ENCODE measurements around the gene ST3GAL6. TPM values are rescaled to one million over a fixed set of nuclear protein-coding genes. Genes with fewer than 3 reads are reported as not detected.

Gene ST3GAL6
- total and polyA plus RNA-seq, 2 of the 8 experiments (the other 6 are each of a cell fraction or from before 2014, with no cell fraction given): 3.3 to 6.1 TPM

DNA sequence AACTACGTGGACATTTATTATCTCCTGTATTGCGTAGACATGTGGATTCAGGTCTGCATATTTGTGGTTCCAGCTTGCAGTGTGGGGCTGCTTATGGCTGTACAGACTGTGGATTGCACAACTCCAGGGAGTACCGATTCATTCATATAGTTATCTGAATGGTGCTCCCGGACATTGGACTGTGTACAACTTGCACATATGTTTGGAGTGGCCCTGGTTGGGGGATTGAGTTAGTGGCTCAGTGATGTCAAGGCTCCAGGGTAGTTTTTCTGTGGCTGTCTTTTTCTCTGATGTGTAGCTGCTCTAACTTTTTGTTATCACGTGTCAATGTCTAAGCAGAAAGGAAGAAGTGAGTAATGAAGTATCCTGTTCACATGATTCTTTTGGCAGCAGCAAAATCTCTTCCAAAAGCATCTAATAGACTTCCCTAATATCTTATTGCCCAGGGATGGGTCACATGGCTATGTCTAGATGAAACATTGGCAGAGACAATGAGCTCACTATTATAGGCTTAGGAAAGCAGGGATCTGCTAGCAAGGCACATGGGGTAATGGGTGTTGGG lies 15.8 kb downstream of the ST3GAL6 start:
- Histone ChIP-seq H4K5ac (ENCODE audit: insufficient read length, low read depth, low read length) (no peak overlapping the region), H3K56ac (replicated peaks; ENCODE audit: insufficient read length, low read depth, low read length) (no peak overlapping the region), H2BK120ac (replicated peaks; ENCODE audit: low read depth, low read length) (no peak overlapping the region), H2BK12ac (ENCODE audit: low read depth, low read length) (no peak overlapping the region), H3K79me1 (ENCODE audit: low read depth, low read length) (no peaks in the 10 kb centered on the region), H2BK15ac (ENCODE audit: low read length) (no peak overlapping the region), H3K4me3 (ENCODE audit: extremely low read depth in 1 of 4, insufficient read depth in 2 of 4, low read depth in 3 of 4, low read length in 4 of 4) (no peak overlapping the region), H3K79me2 (ENCODE audit: control insufficient read depth in 1 of 2, insufficient read depth in 2 of 2, low read length in 2 of 2) (no peaks in the 10 kb centered on the region), H4K20me1 (replicated peaks in 1 of 2; ENCODE audit: control insufficient read depth in 1 of 2, insufficient read depth in 2 of 2, low read length in 2 of 2) (no peaks in the 10 kb centered on the region), H3K9ac (replicated peaks in 1 of 4; ENCODE audit: extremely low read depth in 1 of 4, low read depth in 3 of 4, low read length in 3 of 4) (no peak overlapping the region), H2AFZ (ENCODE audit: low read length) (no peak overlapping the region), H3K36me3 (ENCODE audit: control insufficient read depth in 2 of 4, insufficient read depth in 4 of 4, low read length in 3 of 4) (no peaks in the 10 kb centered on the region; a peak in 2 of 8 replicates), H4K8ac (ENCODE audit: extremely low read depth, insufficient read depth, low read length) (no peak overlapping the region), H3K4ac (replicated peaks; ENCODE audit: insufficient read length, low read depth, low read length) (no peak overlapping the region), H2AK5ac (ENCODE audit: low read depth, low read length) (no peak overlapping the region), H3K27me3 (replicated peaks in 1 of 4; ENCODE audit: control insufficient read depth in 3 of 4, extremely low read depth in 1 of 4, insufficient read depth in 3 of 4, low read length in 3 of 4) (no peaks in the 10 kb centered on the region), H3K4me2 (ENCODE audit: insufficient read depth in 1 of 2, low read depth in 2 of 2, low read length in 2 of 2) (no peak overlapping the region), H3K23me2 (ENCODE audit: low read depth, low read length) (no peaks in the 10 kb centered on the region), H4K91ac (replicated peaks; ENCODE audit: insufficient read length, low read length) (no peak overlapping the region), H3K23ac (ENCODE audit: insufficient read length) (no peak overlapping the region), H2BK5ac (ENCODE audit: low read depth, low read length) (no peak overlapping the region), H3K4me1 (replicated peaks in 1 of 4; ENCODE audit: control insufficient read depth in 3 of 4, insufficient read depth in 4 of 4, low read length in 3 of 4) (no peaks in the 10 kb centered on the region), H3K9me3 (ENCODE audit: insufficient read depth in 2 of 2, low read depth in 1 of 2, low read length in 1 of 2) (no peaks in the 10 kb centered on the region), H3K27ac (ENCODE audit: low read depth, low read length) (no peak overlapping the region), H3K14ac (ENCODE audit: insufficient read length) (no peak overlapping the region), H2BK20ac (ENCODE audit: low read length) (no peak overlapping the region), H3K18ac (ENCODE audit: extremely low read depth, low read length) (no peak overlapping the region)
- ChIA-PET CTCF (ENCODE audit: partially characterized antibody) (interaction anchor here (1.1 to 1.5 kb wide), 3 partner anchors 12 to 177 kb away, joined by 3 read pairs; no protein-coding TSS in a partner anchor), POLR2A (ENCODE audit: partially characterized antibody) (no interaction called here)
- 90% methylated on average over 5 of the region's 5 CpGs; no CpG with 5 or more reads in 1 of the 2 experiments for WGBS, 2 experiments (ENCODE audit: extremely low coverage in 1 of 2, insufficient coverage in 1 of 2, insufficient read length in 1 of 2, insufficient replicate concordance in 2 of 2, low coverage in 1 of 2, low lambda C conversion rate in 2 of 2, missing lambda C conversion rate in 1 of 2)
- DNase-seq (ENCODE audit: low read depth in 1 of 2, low spot score in 2 of 2) (no peak), FAIRE-seq (no peak)
- no peak for TF ChIP-seq JUN (IDR thresholded peaks at IDR 0.05; ENCODE audit: low read depth, low read length)
- TF ChIP-seq ASH2L (IDR thresholded peaks at IDR 0.05; ENCODE audit: low read length): no peak
- no peak for TF ChIP-seq CTBP2 (IDR thresholded peaks at IDR 0.05; ENCODE audit: borderline replicate concordance, insufficient read depth, insufficient read length, low read length)
- no peak for TF ChIP-seq RXRA (IDR thresholded peaks at IDR 0.05; ENCODE audit: insufficient read depth, low read depth, low read length)
- no peak for TF ChIP-seq CBX5 (IDR thresholded peaks at IDR 0.05; ENCODE audit: low read depth, low read length)
- no peak for TF ChIP-seq SP1 (IDR thresholded peaks at IDR 0.05; ENCODE audit: low read depth, low read length)
- TF ChIP-seq POLR2AphosphoS5 (IDR thresholded peaks at IDR 0.05; ENCODE audit: low read depth, low read length): no peak
- TF ChIP-seq HDAC2 (IDR thresholded peaks at IDR 0.05; ENCODE audit: borderline replicate concordance in 1 of 2, low read depth in 2 of 2, low read length in 2 of 2): no peak
- no peak for TF ChIP-seq POLR2A (IDR thresholded peaks at IDR 0.05; ENCODE audit: control extremely low read depth in 1 of 2, low read depth in 2 of 2, low read length in 2 of 2)
- TF ChIP-seq CHD2 (IDR thresholded peaks at IDR 0.05; ENCODE audit: low read length): no peak
- TF ChIP-seq, protein P1, sequence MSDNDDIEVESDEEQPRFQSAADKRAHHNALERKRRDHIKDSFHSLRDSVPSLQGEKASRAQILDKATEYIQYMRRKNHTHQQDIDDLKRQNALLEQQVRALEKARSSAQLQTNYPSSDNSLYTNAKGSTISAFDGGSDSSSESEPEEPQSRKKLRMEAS (IDR thresholded peaks at IDR 0.05): no peak
- TF ChIP-seq, protein P2, sequence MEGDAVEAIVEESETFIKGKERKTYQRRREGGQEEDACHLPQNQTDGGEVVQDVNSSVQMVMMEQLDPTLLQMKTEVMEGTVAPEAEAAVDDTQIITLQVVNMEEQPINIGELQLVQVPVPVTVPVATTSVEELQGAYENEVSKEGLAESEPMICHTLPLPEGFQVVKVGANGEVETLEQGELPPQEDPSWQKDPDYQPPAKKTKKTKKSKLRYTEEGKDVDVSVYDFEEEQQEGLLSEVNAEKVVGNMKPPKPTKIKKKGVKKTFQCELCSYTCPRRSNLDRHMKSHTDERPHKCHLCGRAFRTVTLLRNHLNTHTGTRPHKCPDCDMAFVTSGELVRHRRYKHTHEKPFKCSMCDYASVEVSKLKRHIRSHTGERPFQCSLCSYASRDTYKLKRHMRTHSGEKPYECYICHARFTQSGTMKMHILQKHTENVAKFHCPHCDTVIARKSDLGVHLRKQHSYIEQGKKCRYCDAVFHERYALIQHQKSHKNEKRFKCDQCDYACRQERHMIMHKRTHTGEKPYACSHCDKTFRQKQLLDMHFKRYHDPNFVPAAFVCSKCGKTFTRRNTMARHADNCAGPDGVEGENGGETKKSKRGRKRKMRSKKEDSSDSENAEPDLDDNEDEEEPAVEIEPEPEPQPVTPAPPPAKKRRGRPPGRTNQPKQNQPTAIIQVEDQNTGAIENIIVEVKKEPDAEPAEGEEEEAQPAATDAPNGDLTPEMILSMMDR (IDR thresholded peaks at IDR 0.05; ENCODE audit: control extremely low read depth in 1 of 3, insufficient read depth in 1 of 3, low read depth in 1 of 3, low read length in 3 of 3): no peak
